MM.1S (cell line): ENCODE measurements around the gene ZNF593.

ENCODE experiments used
- DNase-seq: peaks from one replicate; pipeline ENCODE4 v3.0.0-alpha.2; 2015
- H2AFZ ChIP-seq: fragments of 300-600 bp; sonication (generic); 2 replicates; pipeline ENCODE4 v1.6.0; 2016; ENCODE audit warnings: antibody characterized with exemption, low read length
- H3F3A ChIP-seq: fragments of 300-600 bp; sonication (generic); 2 replicates; pipeline ENCODE4 v1.6.1; 2016; ENCODE audit warnings: mild to moderate bottlenecking, antibody characterized with exemption, low read length, moderate library complexity, mixed read lengths; ENCODE audit not compliant: insufficient read depth
- H3K27ac ChIP-seq: fragments of 300-600 bp; sonication (generic); 2 replicates; pipeline ENCODE4 v1.5.1; 2016; ENCODE audit warnings: mild to moderate bottlenecking, low read length
- H3K27me3 ChIP-seq: fragments of 300-600 bp; sonication (generic); replicated peaks from 2 replicates; pipeline ENCODE4 v1.6.0; 2016; ENCODE audit warnings: low read length; ENCODE audit not compliant: insufficient read depth
- H3K36me3 ChIP-seq: fragments of 300-600 bp; sonication (generic); replicated peaks from 2 replicates; pipeline ENCODE4 v1.6.1; 2016; ENCODE audit warnings: mild to moderate bottlenecking, low read length, mixed read lengths; ENCODE audit not compliant: insufficient read depth
- H3K4me1 ChIP-seq: fragments of 300-600 bp; sonication (generic); 2 replicates; pipeline ENCODE4 v1.6.1; 2016; ENCODE audit warnings: low read length, mixed read lengths
- H3K4me2 ChIP-seq: fragments of 300-600 bp; sonication (generic); 2 replicates; pipeline ENCODE4 v1.6.0; 2016; ENCODE audit warnings: low read depth, low read length
- H3K4me3 ChIP-seq: fragments of 300-600 bp; sonication (generic); 2 replicates; pipeline ENCODE4 v1.5.1; 2016; ENCODE audit warnings: low read length, mixed read lengths
- H3K79me2 ChIP-seq: fragments of 300-600 bp; sonication (generic); 2 replicates; pipeline ENCODE4 v1.6.1; 2016; ENCODE audit warnings: mixed run types, low read length, mixed read lengths
- H3K9ac ChIP-seq: fragments of 300-600 bp; sonication (generic); 2 replicates; pipeline ENCODE4 v1.6.1; 2016; ENCODE audit warnings: low read length, mixed read lengths
- H3K9me2 ChIP-seq: fragments of 300-600 bp; sonication (generic); replicated peaks from 2 replicates; pipeline ENCODE4 v1.6.1; 2016; ENCODE audit warnings: mild to moderate bottlenecking, low read length, mixed read lengths; ENCODE audit not compliant: insufficient read depth
- H3K9me3 ChIP-seq: fragments of 300-600 bp; sonication (generic); replicated peaks from 2 replicates; pipeline ENCODE4 v1.6.1; 2016; ENCODE audit warnings: mild to moderate bottlenecking, low read length, mixed read lengths; ENCODE audit not compliant: insufficient read depth
- H4K20me1 ChIP-seq: fragments of 300-600 bp; sonication (generic); 2 replicates; pipeline ENCODE4 v1.6.1; 2016; ENCODE audit warnings: mild to moderate bottlenecking, low read length, moderate library complexity, mixed read lengths; ENCODE audit not compliant: insufficient read depth
- CTCF ChIP-seq: fragments of 300-600 bp; sonication (generic); IDR thresholded peaks from 2 replicates; pipeline ENCODE4 v1.5.1; 2016; ENCODE audit warnings: antibody characterized with exemption, low read length, mixed read lengths
- EZH2 ChIP-seq: fragments of 300-600 bp; sonication (generic); optimal IDR thresholded peaks from 2 replicates; pipeline ENCODE3; 2017; ENCODE audit warnings: low read depth, mild to moderate bottlenecking, antibody characterized with exemption, low read length, mixed read lengths
- EZH2phosphoT487 ChIP-seq: fragments of 300-600 bp; sonication (generic); IDR thresholded peaks from 2 replicates; pipeline ENCODE4 v1.6.1; 2018; ENCODE audit warnings: antibody characterized with exemption, low read length

The ZNF593 gene

GRCh38 chr1:26188477-26188876 lies 18.8 kb downstream of the ZNF593 start:
- Histone ChIP-seq H3F3A (no peaks in the 10 kb centered on the region), H3K4me1 (no peaks in the 10 kb centered on the region; the same call in 1 of the 2 replicates), H3K4me3 (no peak overlapping the region), H3K9ac (no peak overlapping the region), H3K9me3 (no peaks in the 10 kb centered on the region), H3K4me2 (no peak overlapping the region), H3K36me3 (no peaks in the 10 kb centered on the region), H3K27ac (no peak overlapping the region), H2AFZ (no peak overlapping the region), H3K79me2 (no peaks in the 10 kb centered on the region), H3K27me3 (0 out of 2 replicates have a peak, but pooled peaks cover 3% of the 10 kb centered on the region), H4K20me1 (no peaks in the 10 kb centered on the region), H3K9me2 (no peaks in the 10 kb centered on the region)
- TF ChIP-seq EZH2: no peak
- no peak for TF ChIP-seq CTCF
- no peak for TF ChIP-seq EZH2phosphoT487
- no peak for DNase-seq

GRCh38 chr1:26189331-26189730 lies 19.6 kb downstream of the ZNF593 start:
- no peaks in the 10 kb centered on the region; the same call in 1 of the 2 replicates for H3K4me1 ChIP-seq
- H3K9ac ChIP-seq: no peak overlapping the region
- no peaks in the 10 kb centered on the region for H3K36me3 ChIP-seq
- H3K79me2 ChIP-seq: no peaks in the 10 kb centered on the region
- TF ChIP-seq CTCF (no peak), EZH2phosphoT487 (no peak), EZH2 (no peak)
- no peaks in the 10 kb centered on the region for H4K20me1 ChIP-seq
- H3K27ac ChIP-seq: no peak overlapping the region
- H3K4me3 ChIP-seq: no peak overlapping the region
- no peak overlapping the region for H2AFZ ChIP-seq
- no peak overlapping the region for H3K4me2 ChIP-seq
- no peaks in the 10 kb centered on the region for H3K9me2 ChIP-seq
- no peak for DNase-seq
- H3K9me3 ChIP-seq: no peaks in the 10 kb centered on the region
- H3F3A ChIP-seq: no peaks in the 10 kb centered on the region
- H3K27me3 ChIP-seq: 0 out of 2 replicates have a peak, but pooled peaks cover 3% of the 10 kb centered on the region

GRCh38 chr1:26189751-26190275 lies 20.1 kb downstream of the ZNF593 start:
- no peak overlapping the region for H3K9ac ChIP-seq
- H3K4me1 ChIP-seq: no peaks in the 10 kb centered on the region; the same call in 1 of the 2 replicates
- no peaks in the 10 kb centered on the region for H3K36me3 ChIP-seq
- H4K20me1 ChIP-seq: no peaks in the 10 kb centered on the region
- H2AFZ ChIP-seq: no peak overlapping the region
- no peak overlapping the region for H3K4me3 ChIP-seq
- H3K4me2 ChIP-seq: no peak overlapping the region
- H3K9me3 ChIP-seq: no peaks in the 10 kb centered on the region
- H3F3A ChIP-seq: no peaks in the 10 kb centered on the region
- DNase-seq: no peak
- H3K27me3 ChIP-seq: 0 out of 2 replicates have a peak, but pooled peaks cover 3% of the 10 kb centered on the region
- no peak for TF ChIP-seq EZH2
- TF ChIP-seq EZH2phosphoT487: no peak
- TF ChIP-seq CTCF: no peak
- H3K27ac ChIP-seq: no peak overlapping the region
- H3K79me2 ChIP-seq: no peaks in the 10 kb centered on the region
- no peaks in the 10 kb centered on the region for H3K9me2 ChIP-seq
